ENCODE measurements around the gene TWIST2. TPM values are rescaled to one million over a fixed set of nuclear protein-coding genes. Genes with fewer than 3 reads are reported as not detected.

The TWIST2 gene
- total RNA-seq, 2 experiments from 2014 or later = not detected

- no peak overlapping the region for H3K4me3 Mint-ChIP-seq
- peaks cover 70% of the 10 kb centered on the region for H3K27me3 Mint-ChIP-seq
- no peaks in the 10 kb centered on the region for H3K4me1 Mint-ChIP-seq
- no peak for DNase-seq
- H3K9me3 Mint-ChIP-seq = no peaks in the 10 kb centered on the region
- H3K36me3 Mint-ChIP-seq = no peaks in the 10 kb centered on the region
- H3K27ac Mint-ChIP-seq = no peak overlapping the region
Observed at GRCh38 chr2:238848691-238848975, 748 bp downstream of the TWIST2 start.

- DNase-seq = no peak
- Mint-ChIP-seq H3K36me3 (no peaks in the 10 kb centered on the region), H3K4me1 (no peaks in the 10 kb centered on the region), H3K27ac (no peak overlapping the region), H3K9me3 (no peaks in the 10 kb centered on the region), H3K4me3 (no peak overlapping the region), H3K27me3 (peaks cover 67% of the 10 kb centered on the region)
Observed at GRCh38 chr2:238848976-238849853, 1.3 kb downstream of the TWIST2 start.

DNA sequence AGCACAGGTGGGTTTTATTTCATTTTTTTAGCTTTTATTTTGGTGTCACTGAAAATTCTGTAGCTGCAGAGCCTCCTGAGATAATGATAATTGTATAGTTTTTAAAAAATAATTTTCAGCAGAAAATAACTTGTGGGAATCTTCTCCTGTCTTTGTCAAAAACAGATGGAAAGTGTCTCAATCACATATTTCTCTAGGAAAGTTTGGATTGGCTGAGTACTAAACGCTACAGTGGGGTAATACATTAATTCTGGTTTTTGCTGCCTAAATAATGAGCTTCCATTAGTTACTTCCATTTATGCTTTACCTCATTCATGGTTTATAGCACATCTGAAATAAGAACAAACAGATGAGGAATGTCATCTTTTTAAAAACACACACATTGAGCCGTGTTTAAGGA, 2.2 kb downstream of the TWIST2 start:
- Mint-ChIP-seq H3K9me3 (no peaks in the 10 kb centered on the region), H3K27me3 (peaks cover 68% of the 10 kb centered on the region), H3K27ac (no peak overlapping the region), H3K4me1 (no peaks in the 10 kb centered on the region), H3K36me3 (no peaks in the 10 kb centered on the region), H3K4me3 (no peak overlapping the region)
- DNase-seq = no peak

GRCh38 chr2:238851026-238851425, 3.1 kb downstream of the TWIST2 start:
- Mint-ChIP-seq H3K9me3 (no peaks in the 10 kb centered on the region), H3K27me3 (peaks cover 62% of the 10 kb centered on the region), H3K27ac (no peak overlapping the region), H3K4me1 (no peaks in the 10 kb centered on the region), H3K36me3 (no peaks in the 10 kb centered on the region), H3K4me3 (no peak overlapping the region)
- no peak for DNase-seq

DNA sequence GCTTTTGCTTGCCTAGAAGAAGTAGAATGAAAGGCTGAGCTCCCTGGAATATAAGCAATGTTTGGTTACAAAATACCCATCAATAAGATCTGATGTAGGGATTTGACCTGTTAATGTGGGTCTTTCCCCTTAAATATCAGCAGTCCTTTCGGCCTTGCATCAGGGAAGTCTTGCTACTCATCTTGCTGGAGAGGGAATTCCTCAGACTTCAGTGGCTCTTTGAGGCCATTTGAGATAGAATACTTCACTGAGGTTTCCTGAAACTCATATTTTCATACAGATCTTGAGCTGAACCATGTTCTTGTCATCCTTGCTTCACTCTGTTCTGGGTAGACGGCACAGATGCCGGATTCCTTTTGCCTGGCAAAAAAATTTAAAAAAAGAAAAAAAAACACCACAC, 3.9 kb downstream of the TWIST2 start:
- Mint-ChIP-seq H3K9me3 (no peaks in the 10 kb centered on the region), H3K27me3 (peaks cover 57% of the 10 kb centered on the region), H3K36me3 (no peaks in the 10 kb centered on the region), H3K27ac (no peak overlapping the region), H3K4me3 (no peak overlapping the region), H3K4me1 (no peaks in the 10 kb centered on the region)
- DNase-seq = no peak

DNA sequence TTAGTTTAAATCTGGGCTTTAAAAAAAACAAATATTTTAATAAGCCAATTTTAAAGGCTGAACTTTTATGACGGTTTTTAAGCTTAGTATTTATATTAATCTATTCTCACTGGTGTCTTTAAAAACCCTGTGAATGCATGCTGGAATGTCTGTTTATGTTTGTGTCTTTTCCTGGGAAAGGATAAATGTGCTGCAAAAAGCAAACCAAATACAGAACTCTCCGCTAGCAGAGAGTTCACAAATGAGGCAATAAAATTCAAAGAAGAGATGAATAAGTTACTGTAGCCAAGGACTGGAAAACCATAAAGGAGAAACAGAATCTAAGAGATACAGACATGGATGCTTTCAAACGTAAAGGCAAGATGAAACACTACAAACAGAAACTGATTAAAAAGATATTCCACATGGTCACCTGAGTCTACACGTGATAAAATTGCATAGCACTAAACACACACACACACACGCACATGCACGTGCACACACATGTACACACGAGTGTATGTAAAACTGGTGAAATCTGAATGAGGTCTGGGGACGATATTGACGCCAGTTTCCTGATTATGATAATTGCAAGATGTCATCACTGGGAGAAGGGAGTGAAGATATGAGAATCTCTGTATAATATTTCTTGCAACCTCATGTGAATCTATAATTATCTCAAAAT, 4.5 kb downstream of the TWIST2 start:
- Mint-ChIP-seq H3K36me3 (no peaks in the 10 kb centered on the region), H3K4me1 (no peaks in the 10 kb centered on the region), H3K9me3 (no peaks in the 10 kb centered on the region), H3K27me3 (peaks cover 60% of the 10 kb centered on the region), H3K27ac (no peak overlapping the region), H3K4me3 (no peak overlapping the region)
- DNase-seq = no peak

DNA sequence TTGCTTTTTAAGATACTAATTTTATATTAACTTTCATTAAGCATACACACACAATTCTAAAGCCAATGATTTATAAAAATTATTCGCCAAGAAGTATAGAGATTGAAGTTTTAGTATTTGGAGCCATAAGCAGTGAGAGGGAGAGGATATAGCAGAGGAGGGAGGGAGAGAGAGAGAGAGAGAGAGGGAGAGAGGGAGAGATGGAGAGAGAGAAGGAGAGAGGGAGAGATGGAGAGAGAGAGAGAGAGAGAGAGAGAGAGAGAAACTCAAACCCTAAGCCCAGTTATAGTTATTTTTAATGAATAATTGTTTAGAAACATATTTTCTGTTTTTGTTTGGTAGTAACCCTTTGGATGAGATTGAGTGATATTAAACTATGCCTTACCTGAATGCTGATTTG, 5.3 kb downstream of the TWIST2 start:
- Mint-ChIP-seq H3K27me3 (peaks cover 62% of the 10 kb centered on the region), H3K36me3 (no peaks in the 10 kb centered on the region), H3K9me3 (no peaks in the 10 kb centered on the region), H3K4me3 (no peak overlapping the region), H3K4me1 (no peaks in the 10 kb centered on the region), H3K27ac (no peak overlapping the region)
- DNase-seq = no peak

GRCh38 chr2:238853721-238854120, 5.8 kb downstream of the TWIST2 start:
- Mint-ChIP-seq H3K9me3 (no peaks in the 10 kb centered on the region), H3K36me3 (no peaks in the 10 kb centered on the region), H3K27ac (no peak overlapping the region), H3K4me3 (no peak overlapping the region), H3K27me3 (peaks cover 58% of the 10 kb centered on the region), H3K4me1 (no peaks in the 10 kb centered on the region)
- DNase-seq = no peak

GRCh38 chr2:238854246-238854645, 6.4 kb downstream of the TWIST2 start:
- Mint-ChIP-seq H3K27me3 (peaks cover 54% of the 10 kb centered on the region), H3K4me3 (no peak overlapping the region), H3K36me3 (no peaks in the 10 kb centered on the region), H3K4me1 (no peaks in the 10 kb centered on the region), H3K27ac (no peak overlapping the region), H3K9me3 (no peaks in the 10 kb centered on the region)
- DNase-seq = no peak

- Mint-ChIP-seq H3K27me3 (peaks cover 55% of the 10 kb centered on the region), H3K36me3 (no peaks in the 10 kb centered on the region), H3K27ac (no peak overlapping the region), H3K4me1 (no peaks in the 10 kb centered on the region), H3K4me3 (no peak overlapping the region), H3K9me3 (no peaks in the 10 kb centered on the region)
- no peak for DNase-seq
Observed at GRCh38 chr2:238854699-238855229, 6.9 kb downstream of the TWIST2 start.

- Mint-ChIP-seq H3K4me1 (no peaks in the 10 kb centered on the region), H3K27ac (no peak overlapping the region), H3K9me3 (no peaks in the 10 kb centered on the region), H3K4me3 (no peak overlapping the region), H3K27me3 (peaks cover 52% of the 10 kb centered on the region), H3K36me3 (no peaks in the 10 kb centered on the region)
- no peak for DNase-seq
Observed at GRCh38 chr2:238855299-238855698, 7.4 kb downstream of the TWIST2 start.

DNA sequence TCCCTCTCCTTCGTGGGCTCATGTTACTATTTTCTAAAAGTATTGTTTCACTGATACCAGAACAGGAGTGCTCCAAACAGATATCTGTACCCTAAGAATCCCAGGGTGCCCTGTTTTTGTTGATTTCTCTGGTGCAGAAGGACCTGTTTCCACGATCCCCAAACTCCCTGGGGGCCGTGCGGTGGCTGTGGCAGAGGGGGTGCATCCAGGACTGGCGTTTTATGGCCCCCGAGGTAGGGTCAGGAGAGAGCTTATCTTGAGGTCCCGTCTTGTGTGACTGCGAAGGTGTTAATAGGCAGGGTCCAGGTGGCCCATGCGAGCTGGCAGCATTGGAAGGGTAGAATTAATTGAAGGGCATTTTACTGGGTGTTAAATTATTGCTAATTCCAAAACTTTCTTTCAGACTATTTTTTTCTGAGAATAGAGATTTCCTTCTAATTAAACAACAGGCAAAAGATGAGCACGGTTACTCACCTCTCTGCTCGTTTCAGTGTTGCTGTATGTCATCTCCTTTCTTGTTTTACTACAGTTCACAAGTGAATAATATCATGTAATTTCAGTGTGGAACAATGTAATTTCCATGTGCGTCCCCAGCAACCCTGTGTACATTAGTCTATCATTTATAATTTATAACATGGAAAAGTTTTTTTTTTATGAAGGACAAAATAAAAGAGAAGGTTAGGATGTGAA, 8.2 kb downstream of the TWIST2 start:
- H3K27ac Mint-ChIP-seq = no peak overlapping the region
- no peaks in the 10 kb centered on the region for H3K4me1 Mint-ChIP-seq
- H3K27me3 Mint-ChIP-seq = peaks cover 48% of the 10 kb centered on the region
- no peaks in the 10 kb centered on the region for H3K9me3 Mint-ChIP-seq
- no peaks in the 10 kb centered on the region for H3K36me3 Mint-ChIP-seq
- DNase-seq = no peak
- H3K4me3 Mint-ChIP-seq = no peak overlapping the region

- no peak overlapping the region for H3K4me3 Mint-ChIP-seq
- H3K4me1 Mint-ChIP-seq = no peaks in the 10 kb centered on the region
- no peak overlapping the region for H3K27ac Mint-ChIP-seq
- DNase-seq = no peak
- H3K9me3 Mint-ChIP-seq = no peaks in the 10 kb centered on the region
- peaks cover 44% of the 10 kb centered on the region for H3K27me3 Mint-ChIP-seq
- H3K36me3 Mint-ChIP-seq = no peaks in the 10 kb centered on the region
Observed at GRCh38 chr2:238856713-238857567, 9.1 kb downstream of the TWIST2 start.

DNA sequence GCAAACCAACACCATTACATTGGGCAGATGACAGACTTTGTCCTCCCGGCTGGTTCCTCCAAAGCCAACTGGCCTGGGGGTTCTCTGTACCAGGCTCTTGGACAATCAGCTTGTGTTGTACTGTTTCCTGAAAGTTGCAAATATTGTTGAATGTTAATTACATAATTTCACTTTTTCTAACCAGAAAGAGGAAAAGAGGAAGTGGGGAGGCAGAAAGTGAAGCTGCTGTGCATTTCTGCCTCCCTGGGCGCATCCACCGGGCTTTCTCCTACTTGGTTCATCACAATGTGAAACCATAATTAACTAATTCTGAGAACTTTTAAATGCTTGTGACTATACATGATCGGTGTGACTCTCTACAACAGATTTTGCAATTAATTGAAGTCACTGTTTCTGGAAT, 10.1 kb downstream of the TWIST2 start:
- Mint-ChIP-seq H3K36me3 (no peaks in the 10 kb centered on the region), H3K4me1 (no peaks in the 10 kb centered on the region), H3K27ac (no peak overlapping the region), H3K9me3 (no peaks in the 10 kb centered on the region), H3K4me3 (no peak overlapping the region), H3K27me3 (peaks cover 39% of the 10 kb centered on the region)
- no peak for DNase-seq
